Fibroblast of gingiva (primary cell): ENCODE measurements around the gene WDR73.
"Not testable (repeated sequence)": the region's sequence is repeated elsewhere in the genome, so short reads cannot be mapped to it uniquely, and the experiment has no call there.

Experiments used
- DNase-seq: peaks from one replicate; pipeline ENCODE4 v3.0.0-alpha.2; 2011; ENCODE audit warnings: low read depth

Gene WDR73

GRCh38 chr15:84657748-84658079, 3.6 kb upstream of the WDR73 start:
- DNase-seq: no peak

DNA sequence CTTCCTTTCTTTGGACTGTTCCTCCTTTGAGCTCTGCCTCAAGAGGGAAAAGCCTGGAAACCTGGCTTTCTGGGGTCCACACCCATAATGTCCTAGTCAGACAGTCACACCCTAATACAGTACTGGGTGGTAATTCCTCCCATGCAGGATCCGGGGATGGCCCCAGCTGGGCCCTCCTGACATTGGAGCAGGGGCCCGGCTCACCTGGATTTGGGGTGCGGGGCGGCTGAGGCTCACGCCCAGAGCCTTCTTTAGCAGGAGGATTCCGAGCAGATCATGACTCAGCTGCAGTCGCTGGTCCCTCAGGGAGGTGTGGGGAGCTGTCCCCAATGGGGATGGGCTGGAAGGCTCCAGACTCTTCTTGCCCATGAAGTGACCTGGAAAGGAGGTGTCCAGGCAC, 2.9 kb upstream of the WDR73 start:
- DNase-seq: no peak

DNA sequence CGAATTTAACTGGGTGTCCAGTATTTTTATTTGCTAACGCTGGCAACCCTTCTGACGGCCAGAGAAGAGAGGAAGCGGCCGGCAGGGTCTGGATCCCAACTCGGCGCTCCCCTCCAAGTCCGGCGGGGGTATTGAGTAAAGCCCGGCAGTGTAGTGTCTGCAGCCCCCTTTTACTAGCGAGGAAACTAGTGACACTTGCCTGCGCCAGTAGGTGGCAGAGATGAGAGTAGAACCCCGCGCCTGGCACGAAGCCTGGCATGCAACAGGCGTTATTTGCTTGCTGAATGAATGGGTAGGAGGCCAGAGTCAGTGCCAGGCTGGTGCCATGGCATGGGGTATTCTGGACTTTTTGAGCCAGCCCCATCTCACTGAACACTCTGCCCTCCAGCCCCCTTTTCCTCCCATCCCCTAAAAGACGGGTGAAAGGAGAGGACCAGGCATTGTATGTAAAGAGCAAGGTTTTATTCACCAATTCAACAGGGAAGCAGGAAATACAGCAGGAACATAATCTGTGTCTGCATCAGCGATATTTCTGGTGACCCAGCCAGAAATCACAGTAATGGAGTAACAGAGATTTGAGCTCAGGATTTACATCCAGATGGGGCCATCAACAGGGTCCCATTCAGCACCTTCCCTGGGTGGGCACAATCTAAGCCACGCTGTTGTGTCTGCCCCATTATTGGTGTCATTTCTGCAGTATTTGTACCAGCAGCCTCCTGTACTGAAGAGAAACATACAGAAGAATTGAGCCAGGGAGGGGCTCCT, 788 bp upstream of the WDR73 start:
- peak; percentile 80 for DNase-seq

DNA sequence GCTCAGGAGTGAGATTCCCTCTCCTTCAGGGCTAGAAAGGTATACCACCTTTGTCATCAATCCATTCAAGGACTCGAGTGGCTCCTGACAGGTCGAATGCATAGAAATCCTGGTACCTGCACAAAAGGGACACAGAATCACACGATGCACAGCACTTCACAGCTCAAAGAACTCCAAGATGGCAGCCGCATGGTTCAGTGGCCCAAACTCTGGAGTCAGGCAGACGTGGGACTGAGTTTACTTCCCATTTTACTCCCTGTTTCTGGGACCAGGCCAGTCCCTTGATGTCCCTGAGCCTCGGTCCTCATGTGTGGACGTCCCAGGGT, 536 bp downstream of the WDR73 start:
- no peak for DNase-seq

DNA sequence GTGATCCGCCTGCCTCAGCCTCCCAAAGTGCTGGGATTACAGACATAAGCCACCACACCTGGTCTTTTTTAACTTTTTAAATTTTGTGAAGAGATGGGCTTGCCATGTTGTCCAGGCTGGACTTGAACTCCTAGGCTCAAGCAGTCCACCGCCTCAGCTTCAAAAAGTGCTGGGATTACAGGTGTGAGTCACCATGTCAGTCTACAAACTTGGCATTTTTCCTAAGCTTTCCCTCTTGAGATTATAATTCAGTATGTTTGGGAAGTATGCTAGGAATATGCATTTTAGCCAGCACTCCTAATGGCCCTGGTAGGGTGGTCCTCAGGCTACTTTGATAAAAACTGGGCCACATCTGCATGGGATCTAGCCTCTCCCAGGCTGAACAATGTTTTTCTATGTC, 4.4 kb downstream of the WDR73 start:
- DNase-seq: no peak

- peak; percentile 53 for DNase-seq
These were observed 5.5 kb downstream of the WDR73 start for GRCh38 chr15:84648539-84648938.

DNA sequence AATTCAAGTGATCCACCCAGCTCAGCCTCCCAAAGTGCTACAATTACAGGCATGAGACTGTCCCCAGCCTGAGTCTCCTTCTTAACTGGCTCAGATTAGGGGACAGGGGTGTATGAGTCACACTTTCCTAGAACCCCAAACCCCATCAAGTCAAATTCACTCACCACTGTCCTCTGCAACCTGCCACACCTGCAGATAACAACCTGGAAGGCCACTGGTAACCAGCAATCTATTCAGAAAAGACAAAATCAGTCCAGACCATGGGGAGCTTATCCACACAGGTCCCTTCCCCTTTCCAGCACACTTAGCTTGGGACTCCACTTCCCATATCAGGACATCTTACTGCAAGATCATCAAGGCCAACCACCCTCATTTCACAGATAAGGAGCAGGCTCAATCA, 6.4 kb downstream of the WDR73 start:
- DNase-seq: no peak

GRCh38 chr15:84645997-84646396, 8.1 kb downstream of the WDR73 start:
- no peak for DNase-seq

DNA sequence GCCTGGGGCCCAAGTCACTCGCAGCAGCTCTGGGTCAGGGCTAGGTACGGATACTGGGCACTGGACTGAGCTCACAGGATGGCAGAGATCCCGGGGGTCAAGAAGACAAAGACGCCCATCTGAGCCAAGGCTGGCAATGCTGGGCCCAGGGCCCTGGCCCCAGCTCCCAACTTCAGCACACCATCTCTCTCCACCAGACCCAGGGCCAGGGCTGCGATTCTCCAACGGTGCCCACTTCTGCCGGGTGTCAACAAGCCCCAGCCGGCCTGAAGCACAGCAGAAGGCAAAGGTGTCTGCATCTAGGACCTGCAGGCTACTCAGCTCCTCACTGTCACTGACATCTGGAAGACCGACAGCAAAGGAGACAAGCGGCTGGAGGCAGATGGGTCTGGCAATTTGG, 8.6 kb downstream of the WDR73 start:
- no peak for DNase-seq

DNA sequence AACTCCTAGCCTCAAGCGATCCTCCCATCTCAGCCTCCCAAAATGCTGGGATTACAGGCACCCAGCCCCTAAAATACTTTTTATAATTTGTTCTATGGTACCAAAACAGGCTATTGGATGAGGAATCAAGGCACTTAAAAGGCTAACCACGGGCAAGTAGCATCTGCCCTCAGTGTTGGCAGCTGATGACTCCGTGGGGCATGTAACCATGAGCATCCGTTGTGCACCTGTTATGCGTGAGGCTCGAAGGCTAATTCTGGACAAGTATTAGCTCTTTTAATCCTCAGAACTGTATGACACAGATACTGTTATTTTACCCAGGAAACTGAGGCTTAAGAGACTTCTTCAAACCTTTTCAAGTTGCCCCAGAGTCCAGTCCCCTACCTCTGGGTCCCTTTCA, 10.2 kb downstream of the WDR73 start:
- DNase-seq: no peak

GRCh38 chr15:84642640-84643039, 11.4 kb downstream of the WDR73 start:
- not testable (repeated sequence) for DNase-seq

DNA sequence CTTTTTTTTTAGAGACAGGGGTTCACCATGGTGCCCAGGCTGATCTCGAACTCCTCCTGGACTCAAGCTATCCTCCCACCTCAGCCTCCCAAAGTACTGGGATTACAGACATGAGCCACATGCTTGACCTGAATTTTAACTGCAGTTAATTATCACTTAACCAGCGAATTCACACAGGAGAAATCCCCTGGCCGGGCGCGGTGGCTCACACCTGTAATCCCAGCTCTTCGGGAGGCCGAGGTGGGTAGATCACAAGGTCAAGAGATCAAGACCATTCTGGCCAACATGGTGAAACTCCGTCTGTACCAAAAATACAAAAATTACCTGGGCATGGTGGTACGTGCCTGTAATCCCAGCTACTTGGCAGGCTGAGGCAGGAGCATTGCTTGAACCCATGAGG, 12.2 kb downstream of the WDR73 start:
- DNase-seq: not testable (repeated sequence)

DNA sequence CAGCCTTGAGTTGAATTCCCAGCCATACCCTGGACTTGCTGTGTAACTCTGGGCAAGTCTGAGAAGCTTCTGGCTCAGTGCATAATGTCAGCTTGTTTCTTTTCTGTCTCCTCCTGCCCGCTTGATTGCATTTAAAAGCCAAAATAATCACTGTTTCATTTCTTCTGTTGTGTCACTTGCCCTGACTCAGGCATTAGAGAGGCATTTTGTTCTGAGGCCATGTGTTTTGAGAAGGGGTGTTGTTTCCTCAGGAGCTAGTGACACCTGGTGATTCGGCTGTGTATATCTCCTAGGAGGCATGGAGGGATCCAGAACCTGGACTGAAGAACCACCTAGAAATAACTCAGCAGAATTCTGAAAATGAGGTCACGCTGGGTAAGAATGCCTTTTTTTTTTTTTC, 16.0 kb downstream of the WDR73 start:
- DNase-seq: no peak

- no peak for DNase-seq
These were observed 19.8 kb downstream of the WDR73 start for GRCh38 chr15:84634228-84634837.

GRCh38 chr15:84633311-84634227, 20.5 kb downstream of the WDR73 start:
- peak; percentile 74 for DNase-seq

GRCh38 chr15:84631706-84632272, 22.3 kb downstream of the WDR73 start:
- no peak for DNase-seq

GRCh38 chr15:84629033-84629432, 25.1 kb downstream of the WDR73 start:
- DNase-seq: no peak

DNA sequence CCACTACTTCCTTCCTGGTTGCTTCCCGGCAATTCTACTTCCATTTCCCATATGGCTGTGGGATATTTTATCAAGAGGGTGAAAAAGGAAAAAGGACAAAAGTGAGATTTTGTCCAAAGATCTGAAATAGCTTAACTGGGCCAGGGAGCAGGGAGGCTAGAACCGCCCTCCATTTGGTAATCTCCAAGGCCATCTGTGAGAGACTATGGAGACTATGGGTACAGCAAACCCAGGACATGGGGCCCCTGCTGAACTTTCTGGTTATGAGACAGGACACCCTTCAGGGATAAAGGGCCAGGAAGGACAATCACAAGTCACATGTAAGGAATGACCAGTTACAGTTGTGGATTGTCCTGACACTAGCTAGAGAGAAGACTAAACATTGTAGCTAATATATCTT, 29.0 kb downstream of the WDR73 start:
- no peak for DNase-seq

DNA sequence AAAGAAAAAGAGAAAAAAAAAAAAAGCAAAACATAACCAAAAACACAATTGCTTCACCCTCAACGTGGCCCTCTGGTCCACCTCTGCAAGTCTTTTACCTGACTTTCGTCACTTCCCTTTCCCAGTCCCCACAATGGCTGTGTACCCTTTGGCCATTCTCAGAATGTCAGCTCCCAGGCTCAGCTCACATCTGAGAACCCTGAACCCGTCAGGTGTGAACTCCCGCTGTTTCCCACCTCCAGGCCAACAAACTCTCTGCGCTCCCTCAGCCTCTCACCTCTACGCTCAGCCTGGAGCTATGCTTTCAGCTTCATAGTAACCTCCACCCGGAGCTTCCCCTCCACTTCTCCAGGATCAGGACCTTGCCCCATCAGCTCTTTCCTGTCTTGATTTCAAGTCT, 29.7 kb downstream of the WDR73 start:
- DNase-seq: no peak

DNA sequence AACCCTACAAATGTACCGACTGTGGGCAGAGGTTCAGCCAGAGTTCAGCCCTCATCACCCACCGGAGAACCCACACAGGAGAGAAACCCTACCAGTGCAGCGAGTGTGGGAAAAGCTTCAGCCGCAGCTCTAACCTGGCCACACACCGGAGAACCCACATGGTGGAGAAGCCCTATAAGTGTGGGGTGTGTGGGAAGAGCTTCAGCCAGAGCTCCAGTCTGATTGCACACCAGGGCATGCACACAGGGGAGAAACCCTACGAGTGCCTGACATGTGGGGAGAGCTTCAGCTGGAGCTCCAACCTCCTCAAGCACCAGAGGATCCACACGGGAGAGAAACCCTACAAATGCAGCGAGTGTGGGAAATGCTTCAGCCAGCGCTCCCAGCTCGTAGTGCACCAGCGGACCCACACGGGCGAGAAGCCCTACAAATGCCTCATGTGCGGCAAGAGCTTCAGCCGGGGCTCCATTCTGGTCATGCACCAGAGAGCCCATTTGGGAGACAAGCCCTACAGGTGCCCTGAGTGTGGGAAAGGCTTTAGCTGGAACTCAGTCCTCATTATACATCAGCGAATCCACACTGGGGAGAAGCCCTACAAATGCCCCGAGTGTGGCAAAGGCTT, 32.6 kb downstream of the WDR73 start:
- no peak for DNase-seq

DNA sequence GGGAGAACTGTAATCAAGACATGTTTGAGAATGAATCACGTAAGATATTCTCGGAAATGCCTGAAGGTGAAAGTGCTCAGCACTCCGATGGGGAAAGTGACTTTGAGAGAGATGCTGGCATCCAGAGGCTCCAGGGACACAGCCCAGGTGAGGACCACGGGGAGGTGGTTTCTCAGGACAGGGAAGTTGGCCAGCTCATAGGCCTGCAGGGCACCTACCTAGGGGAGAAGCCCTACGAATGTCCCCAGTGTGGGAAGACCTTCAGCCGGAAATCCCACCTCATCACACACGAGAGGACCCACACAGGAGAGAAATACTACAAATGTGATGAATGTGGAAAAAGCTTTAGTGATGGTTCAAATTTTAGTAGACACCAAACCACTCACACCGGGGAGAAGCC, 33.5 kb downstream of the WDR73 start:
- no peak for DNase-seq

- no peak for DNase-seq
These were observed 37.8 kb downstream of the WDR73 start for GRCh38 chr15:84616235-84616634.
